Measurements from ENCODE around the gene TAPBP. TPM values are rescaled to one million over a fixed set of nuclear protein-coding genes. Genes with fewer than 3 reads are reported as not detected.
A peak's percentile ranks its signal among the peaks of the same experiment; 100 is the strongest.

TAPBP gene
- total and polyA plus RNA-seq, 9 of the 15 experiments (the other 6 are each of a cell fraction or from before 2014, with no cell fraction given) = 5.6 to 74.0 (median 22.3) TPM

DNA sequence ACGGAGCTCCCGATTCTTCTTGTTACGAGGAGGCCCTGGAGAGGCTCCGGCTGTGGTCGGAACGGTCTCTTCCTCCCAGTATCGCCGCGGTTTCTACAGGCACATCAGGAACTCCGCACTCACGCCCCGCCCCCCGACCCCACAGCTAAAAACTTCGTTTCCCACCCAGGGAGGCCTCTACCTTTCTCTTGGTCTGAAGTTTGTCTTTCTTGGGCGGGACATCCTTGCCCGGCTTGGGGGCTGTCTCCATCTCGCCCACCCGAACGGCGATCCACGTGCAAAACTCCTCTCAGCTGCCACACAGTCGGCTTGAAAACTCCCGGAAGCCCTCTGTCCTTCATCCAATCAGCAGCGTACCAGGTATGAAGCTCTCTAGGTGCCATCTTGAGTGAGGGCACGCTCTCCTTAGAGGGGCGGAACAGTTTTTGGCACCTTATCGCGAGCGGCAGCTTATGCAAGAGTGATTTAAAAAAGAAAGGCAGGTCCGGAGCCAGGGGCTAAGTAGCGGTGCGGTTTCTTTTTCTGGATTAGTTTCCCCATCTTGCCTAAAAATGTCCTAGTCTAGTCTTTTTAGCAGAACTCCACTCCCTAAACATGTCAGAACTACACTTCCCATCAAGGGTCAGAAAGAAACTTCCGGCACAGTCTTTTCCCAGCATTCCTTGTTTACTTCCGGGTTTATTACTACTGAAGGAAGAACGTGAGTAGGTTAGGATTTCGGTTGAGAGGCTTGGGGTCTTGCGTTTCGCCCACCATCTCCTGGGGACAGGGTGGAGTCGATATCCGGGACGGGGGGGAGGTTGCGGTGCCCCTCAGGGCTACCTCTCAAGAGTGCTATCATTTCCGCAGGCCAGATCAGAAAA lies 24.7 kb downstream of the TAPBP start, which contains the start of the genes PFDN6 and WDR46 (continued):
- TF ChIP-seq PHB (CRISPR knock-in tag; IDR thresholded peaks at IDR 0.05) (no peak), POLR2B (IDR thresholded peaks at IDR 0.05; ENCODE audit: low read depth, partially characterized antibody) (peak; percentile 78), TSC22D4 (tag; IDR thresholded peaks at IDR 0.05) (no peak), ZNF121 (CRISPR knock-in tag; conservative IDR thresholded peaks at IDR 0.05) (no peak), RFX1 (IDR thresholded peaks at IDR 0.05) (no peak), ZNF79 (CRISPR knock-in tag; IDR thresholded peaks at IDR 0.05; ENCODE audit: low read depth) (no peak), ZNF444 (CRISPR knock-in tag; IDR thresholded peaks at IDR 0.05) (no peak), TAL1 (IDR thresholded peaks at IDR 0.05) (no peak), CBX1 (IDR thresholded peaks at IDR 0.05; ENCODE audit: low read depth) (no peak), NUFIP1 (IDR thresholded peaks at IDR 0.05; ENCODE audit: partially characterized antibody) (no peak), MCM3 (IDR thresholded peaks at IDR 0.05) (no peak), POLR2AphosphoS5 (IDR thresholded peaks at IDR 0.05; ENCODE audit: control insufficient read depth, insufficient read depth, low read depth, low read length) (peak; percentile 77), FOSL1 (tag; conservative IDR thresholded peaks at IDR 0.05) (peak; percentile 63), ZNF668 (CRISPR knock-in tag; IDR thresholded peaks at IDR 0.05) (0 out of 2 replicates have a peak, but pooled peaks have one; percentile 53), MIER1 (IDR thresholded peaks at IDR 0.05; ENCODE audit: low read depth) (no peak)
- TF ChIP-seq, protein P1, sequence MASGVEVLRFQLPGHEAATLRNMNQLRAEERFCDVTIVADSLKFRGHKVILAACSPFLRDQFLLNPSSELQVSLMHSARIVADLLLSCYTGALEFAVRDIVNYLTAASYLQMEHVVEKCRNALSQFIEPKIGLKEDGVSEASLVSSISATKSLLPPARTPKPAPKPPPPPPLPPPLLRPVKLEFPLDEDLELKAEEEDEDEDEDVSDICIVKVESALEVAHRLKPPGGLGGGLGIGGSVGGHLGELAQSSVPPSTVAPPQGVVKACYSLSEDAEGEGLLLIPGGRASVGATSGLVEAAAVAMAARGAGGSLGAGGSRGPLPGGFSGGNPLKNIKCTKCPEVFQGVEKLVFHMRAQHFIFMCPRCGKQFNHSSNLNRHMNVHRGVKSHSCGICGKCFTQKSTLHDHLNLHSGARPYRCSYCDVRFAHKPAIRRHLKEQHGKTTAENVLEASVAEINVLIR (CRISPR knock-in tag; IDR thresholded peaks at IDR 0.05) = 0 out of 2 replicates have a peak, but pooled peaks have one; percentile 48
- TF ChIP-seq, protein P2, sequence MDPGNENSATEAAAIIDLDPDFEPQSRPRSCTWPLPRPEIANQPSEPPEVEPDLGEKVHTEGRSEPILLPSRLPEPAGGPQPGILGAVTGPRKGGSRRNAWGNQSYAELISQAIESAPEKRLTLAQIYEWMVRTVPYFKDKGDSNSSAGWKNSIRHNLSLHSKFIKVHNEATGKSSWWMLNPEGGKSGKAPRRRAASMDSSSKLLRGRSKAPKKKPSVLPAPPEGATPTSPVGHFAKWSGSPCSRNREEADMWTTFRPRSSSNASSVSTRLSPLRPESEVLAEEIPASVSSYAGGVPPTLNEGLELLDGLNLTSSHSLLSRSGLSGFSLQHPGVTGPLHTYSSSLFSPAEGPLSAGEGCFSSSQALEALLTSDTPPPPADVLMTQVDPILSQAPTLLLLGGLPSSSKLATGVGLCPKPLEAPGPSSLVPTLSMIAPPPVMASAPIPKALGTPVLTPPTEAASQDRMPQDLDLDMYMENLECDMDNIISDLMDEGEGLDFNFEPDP (CRISPR knock-in tag; IDR thresholded peaks at IDR 0.05) = no peak
- TF ChIP-seq, protein P3, sequence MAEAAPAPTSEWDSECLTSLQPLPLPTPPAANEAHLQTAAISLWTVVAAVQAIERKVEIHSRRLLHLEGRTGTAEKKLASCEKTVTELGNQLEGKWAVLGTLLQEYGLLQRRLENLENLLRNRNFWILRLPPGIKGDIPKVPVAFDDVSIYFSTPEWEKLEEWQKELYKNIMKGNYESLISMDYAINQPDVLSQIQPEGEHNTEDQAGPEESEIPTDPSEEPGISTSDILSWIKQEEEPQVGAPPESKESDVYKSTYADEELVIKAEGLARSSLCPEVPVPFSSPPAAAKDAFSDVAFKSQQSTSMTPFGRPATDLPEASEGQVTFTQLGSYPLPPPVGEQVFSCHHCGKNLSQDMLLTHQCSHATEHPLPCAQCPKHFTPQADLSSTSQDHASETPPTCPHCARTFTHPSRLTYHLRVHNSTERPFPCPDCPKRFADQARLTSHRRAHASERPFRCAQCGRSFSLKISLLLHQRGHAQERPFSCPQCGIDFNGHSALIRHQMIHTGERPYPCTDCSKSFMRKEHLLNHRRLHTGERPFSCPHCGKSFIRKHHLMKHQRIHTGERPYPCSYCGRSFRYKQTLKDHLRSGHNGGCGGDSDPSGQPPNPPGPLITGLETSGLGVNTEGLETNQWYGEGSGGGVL (CRISPR knock-in tag; IDR thresholded peaks at IDR 0.05) = no peak
- TF ChIP-seq, protein P4, sequence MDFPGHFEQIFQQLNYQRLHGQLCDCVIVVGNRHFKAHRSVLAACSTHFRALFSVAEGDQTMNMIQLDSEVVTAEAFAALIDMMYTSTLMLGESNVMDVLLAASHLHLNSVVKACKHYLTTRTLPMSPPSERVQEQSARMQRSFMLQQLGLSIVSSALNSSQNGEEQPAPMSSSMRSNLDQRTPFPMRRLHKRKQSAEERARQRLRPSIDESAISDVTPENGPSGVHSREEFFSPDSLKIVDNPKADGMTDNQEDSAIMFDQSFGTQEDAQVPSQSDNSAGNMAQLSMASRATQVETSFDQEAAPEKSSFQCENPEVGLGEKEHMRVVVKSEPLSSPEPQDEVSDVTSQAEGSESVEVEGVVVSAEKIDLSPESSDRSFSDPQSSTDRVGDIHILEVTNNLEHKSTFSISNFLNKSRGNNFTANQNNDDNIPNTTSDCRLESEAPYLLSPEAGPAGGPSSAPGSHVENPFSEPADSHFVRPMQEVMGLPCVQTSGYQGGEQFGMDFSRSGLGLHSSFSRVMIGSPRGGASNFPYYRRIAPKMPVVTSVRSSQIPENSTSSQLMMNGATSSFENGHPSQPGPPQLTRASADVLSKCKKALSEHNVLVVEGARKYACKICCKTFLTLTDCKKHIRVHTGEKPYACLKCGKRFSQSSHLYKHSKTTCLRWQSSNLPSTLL (IDR thresholded peaks at IDR 0.05) = no peak
- TF ChIP-seq, protein P5, sequence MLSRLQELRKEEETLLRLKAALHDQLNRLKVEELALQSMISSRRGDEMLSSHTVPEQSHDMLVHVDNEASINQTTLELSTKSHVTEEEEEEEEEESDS (CRISPR knock-in tag; IDR thresholded peaks at IDR 0.05) = no peak
- TF ChIP-seq, protein P6, sequence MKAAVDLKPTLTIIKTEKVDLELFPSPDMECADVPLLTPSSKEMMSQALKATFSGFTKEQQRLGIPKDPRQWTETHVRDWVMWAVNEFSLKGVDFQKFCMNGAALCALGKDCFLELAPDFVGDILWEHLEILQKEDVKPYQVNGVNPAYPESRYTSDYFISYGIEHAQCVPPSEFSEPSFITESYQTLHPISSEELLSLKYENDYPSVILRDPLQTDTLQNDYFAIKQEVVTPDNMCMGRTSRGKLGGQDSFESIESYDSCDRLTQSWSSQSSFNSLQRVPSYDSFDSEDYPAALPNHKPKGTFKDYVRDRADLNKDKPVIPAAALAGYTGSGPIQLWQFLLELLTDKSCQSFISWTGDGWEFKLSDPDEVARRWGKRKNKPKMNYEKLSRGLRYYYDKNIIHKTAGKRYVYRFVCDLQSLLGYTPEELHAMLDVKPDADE (conservative IDR thresholded peaks at IDR 0.05; ENCODE audit: control insufficient read depth, low read depth, low read length) = peak; percentile 41

Data from K562 (cell line).